HG02642 (cell line): ENCODE measurements around the gene GRM1.
A peak's percentile ranks its signal among the peaks of the same experiment; 100 is the strongest.
"Not testable (repeated sequence)": the region's sequence is repeated elsewhere in the genome, so short reads cannot be mapped to it uniquely, and the experiment has no call there.

Source experiments
- ATAC-seq: cut with Tn5 transposase; IDR thresholded peaks from one replicate; pipeline ENCODE4 v1.9.1; 2021; ENCODE audit warnings: mild to moderate bottlenecking; ENCODE audit not compliant: unreplicated experiment, poor library complexity

Gene GRM1

DNA sequence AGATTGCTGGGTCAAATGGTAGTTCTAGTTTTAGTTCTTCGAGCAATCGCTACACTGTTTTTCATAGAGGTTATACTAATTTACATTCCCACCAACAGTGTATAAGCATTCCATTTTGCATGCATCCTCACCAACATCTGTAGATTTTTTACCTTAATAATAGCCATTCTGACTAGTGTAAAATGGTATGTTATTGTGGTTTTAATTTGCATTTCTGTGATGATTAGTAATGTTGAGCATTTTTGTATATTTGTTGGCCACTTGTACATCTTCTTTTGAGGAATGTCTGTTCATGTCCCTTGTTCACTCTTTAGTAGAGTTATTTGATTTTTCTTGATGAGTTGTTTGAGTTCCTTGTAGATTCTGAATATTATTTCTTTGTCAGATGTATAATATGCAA, 236.2 kb downstream of the GRM1 start:
- no peak for ATAC-seq

DNA sequence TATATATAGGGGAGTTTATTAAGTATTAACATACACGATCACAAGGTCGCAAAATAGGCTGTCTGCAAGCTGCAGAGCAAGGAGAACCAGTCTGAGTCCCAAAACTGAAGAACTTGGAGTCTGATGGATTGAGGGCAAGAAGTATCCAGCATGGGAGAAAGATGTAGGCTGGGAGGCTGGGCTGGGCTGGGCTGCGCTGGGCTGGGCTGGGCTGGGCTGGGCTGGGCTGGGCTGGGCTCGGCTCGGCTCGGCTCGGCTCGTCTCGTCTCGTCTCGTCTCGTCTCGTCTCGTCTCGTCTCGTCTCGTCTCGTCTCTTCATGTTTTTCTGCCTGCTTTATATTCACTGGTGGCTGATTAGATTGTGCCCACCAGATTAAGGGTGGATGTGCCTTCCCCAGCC, 238.6 kb downstream of the GRM1 start:
- ATAC-seq = no peak

DNA sequence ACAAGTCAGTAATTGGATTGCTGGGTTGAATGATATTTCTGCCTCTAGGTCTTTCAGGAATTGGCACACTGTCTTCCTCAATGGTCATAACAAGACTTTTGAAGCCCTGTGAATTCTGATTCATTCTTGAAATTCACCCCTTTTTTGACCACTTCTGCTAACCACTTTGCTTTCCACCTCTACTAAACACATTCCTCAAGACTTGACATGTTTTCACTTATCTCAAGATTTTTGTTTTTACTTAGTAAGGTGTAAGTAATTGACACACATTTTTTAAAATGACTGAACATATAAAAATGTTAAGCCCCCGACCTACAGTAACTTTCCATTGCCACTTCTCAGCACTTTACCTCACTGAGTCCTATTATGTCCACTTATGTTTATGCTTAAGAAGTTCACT, 239.1 kb downstream of the GRM1 start:
- no peak for ATAC-seq

DNA sequence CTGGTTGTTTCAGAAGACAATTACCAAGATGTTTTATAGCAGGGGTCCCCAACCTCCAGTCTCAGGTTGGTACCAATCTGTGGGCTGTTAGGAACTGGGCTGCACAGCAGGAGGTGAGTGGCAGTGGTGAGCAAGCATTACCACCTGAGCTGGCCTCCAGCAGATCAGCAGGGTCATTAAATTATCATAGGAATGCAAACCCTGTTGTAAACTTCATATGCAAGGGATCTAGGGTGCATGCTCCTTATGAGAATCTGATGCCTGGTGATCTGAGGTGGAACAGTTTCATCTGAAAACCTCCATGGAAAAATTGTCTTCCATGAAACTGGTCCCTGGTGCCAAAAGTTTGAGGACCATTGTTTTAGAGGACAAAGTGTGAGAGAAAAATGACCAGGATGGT, 240.6 kb downstream of the GRM1 start:
- no peak for ATAC-seq

DNA sequence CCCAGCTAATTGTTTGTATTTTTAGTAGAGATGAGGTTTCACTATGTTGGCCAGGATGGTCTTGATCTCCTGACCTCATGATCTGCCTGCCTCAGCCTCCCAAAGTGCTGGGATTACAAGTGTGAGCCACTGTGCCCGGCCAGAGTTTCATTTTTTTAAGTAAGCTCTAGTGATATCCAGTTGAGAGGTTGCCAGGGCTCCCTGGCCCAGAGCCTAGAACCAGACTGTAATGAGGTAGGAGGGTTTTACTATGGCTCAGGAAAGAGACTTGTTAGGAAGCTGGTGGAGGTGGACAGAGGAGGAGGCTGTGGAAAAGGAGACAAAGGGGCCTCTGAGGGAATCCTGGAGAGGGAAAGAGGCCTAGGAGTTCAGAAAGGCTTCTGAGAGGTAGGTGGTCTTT, 242.3 kb downstream of the GRM1 start:
- ATAC-seq = not testable (repeated sequence)

DNA sequence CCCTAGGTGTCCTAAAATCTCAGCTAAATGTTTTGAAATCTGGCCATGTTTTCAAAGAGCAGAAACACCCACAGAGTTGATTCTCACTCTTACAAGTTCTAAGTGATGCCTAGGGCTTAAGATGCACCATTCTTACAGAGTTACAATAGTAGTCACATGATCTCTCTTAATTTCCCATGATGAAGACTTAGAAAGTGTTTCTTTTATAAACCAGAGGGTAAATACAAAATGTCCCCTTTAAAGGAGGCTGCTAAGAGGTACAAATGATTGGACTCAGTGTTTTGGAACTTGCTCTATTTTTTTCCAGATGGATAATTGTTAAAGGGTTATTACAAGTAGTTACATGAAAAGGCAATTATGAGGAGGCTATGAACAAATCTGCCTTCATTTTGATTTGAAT, 244.6 kb downstream of the GRM1 start:
- no peak for ATAC-seq

DNA sequence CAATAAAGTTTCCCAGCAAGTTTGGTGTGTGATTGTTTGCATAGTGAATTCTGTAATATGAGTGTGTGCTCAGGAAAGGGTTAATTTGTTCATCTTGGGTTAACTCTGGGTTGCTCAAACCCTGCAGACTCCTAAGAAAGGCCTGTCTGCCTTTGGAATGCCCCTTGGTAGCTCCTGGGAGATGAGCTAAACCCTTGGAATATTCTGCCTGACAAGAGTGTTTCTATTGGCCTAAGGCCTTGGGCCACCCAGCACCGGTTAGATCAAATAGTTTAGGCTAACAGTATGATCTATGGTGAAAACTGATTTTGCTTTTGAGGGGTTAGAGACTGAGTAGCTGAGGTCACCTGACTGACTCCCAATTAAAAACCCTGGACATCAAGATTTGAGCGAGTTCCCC, 248.3 kb downstream of the GRM1 start:
- no peak for ATAC-seq

DNA sequence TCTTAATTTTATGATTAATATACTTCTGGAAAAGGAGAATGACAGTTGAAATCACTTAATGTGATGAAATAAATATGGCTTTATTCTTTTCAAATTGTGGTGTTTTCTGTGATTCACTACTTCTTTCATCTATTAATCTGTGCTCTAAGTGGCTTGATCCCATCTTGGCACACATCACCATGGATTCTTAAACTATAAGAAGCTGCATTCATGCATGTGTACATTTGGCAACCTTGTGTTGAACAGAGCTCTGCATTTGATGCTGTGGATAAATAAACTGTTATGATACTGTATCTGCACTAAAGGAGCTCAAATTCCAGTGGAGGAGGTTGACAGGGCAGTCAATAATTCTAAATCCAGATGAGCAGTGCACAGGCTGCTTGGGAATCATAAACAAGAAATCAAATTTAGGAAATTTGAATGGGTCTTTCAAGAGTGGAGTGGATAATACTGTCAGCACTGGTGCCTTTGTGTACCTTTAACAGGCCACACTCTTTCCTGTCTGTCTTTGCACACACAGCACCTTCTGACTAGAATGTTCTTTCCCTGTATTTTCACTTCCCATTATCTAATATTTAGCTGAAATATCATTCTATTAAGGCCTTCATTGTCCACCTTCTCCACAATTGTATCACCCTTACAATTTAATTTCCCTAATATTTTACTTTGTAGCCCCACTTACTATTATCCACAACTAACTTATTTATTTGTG, 252.9 kb downstream of the GRM1 start:
- ATAC-seq = peak; percentile 59

DNA sequence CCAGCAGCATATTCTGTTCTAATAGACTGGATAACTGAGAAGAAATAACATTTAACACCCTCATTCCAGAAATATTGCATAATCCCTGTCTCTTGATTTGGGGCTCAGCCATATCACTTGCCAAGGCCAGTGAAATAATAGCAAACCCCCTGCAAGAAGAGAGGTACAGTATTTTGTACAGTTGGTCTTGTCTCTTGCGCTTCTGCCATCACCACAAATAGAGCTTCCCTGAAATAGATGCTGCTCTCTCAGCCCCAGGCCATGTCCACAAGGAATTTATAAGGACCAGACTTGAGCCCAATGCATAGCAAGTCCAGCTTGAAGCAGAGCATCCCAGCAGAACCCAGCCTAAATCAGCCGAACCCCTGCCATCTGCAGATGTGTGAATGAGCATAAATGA, 254.0 kb downstream of the GRM1 start:
- ATAC-seq = no peak

DNA sequence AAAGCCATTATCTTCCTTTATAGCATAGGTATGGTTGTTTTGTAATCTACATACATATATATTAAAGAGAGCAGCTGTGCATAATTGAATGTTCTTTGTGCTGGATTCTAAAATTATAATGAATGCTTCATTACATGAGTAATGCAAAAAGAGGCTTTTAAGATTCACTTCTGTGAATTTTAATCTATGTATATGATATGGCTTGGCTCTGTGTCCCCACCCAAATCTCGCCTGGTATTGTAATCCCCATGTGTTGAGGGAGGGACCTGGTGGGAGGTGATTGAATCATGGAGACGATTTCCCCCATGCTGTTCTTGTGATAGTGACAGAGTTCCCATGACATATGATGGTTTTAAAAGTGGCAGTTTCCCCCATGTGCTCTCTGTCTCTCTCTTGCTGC, 255.4 kb downstream of the GRM1 start:
- no peak for ATAC-seq

DNA sequence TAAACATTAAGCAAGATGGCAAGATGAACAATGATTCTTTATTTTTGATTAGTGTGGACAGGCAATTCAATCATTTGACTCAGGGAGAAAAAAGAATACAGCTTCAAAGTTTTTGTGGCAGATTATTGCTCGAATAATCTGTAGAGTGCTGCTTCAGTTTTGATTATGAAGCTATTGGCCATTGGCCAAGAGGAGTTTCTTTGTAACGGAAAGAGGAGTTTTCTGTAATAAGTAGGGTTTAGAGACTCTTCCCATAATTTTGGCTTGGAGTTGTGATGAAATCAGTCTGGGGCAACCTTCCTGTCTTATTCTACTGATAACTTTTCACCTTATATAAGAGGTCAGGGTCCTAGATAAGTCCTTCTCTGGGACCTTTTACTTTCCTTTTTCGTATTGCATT, 258.1 kb downstream of the GRM1 start:
- no peak for ATAC-seq

DNA sequence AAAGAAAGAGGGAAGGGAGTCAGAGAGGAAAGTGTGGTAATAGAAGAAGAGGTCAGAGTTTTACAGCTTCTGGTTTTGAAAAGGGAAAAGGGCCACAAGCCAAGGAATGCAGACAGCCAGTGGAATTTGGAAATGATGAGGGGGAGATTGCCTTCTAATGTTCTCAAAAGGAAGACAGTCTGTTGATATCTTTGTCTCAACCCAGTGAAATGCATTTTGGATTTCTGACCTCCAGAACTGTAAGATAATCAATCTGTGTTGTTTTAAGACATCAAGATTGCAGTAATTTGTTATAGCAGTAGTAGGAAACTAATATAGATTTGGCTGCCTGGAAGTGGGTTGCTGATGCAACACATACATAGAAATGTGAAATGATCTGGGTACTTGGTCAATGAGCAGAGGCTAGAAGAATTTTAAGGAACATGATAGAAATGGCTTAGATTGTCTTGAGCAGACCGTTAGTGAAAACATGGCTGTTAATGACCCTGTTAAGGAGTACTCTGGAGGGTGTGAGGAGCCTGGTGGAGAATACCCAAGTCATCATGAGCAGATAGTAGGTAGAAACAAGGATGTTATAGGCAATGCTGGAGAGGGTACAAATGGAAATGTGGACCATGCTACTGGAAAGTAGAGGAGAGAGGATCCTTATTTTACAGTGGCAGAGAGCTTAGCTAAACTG, 259.0 kb downstream of the GRM1 start:
- ATAC-seq = no peak

DNA sequence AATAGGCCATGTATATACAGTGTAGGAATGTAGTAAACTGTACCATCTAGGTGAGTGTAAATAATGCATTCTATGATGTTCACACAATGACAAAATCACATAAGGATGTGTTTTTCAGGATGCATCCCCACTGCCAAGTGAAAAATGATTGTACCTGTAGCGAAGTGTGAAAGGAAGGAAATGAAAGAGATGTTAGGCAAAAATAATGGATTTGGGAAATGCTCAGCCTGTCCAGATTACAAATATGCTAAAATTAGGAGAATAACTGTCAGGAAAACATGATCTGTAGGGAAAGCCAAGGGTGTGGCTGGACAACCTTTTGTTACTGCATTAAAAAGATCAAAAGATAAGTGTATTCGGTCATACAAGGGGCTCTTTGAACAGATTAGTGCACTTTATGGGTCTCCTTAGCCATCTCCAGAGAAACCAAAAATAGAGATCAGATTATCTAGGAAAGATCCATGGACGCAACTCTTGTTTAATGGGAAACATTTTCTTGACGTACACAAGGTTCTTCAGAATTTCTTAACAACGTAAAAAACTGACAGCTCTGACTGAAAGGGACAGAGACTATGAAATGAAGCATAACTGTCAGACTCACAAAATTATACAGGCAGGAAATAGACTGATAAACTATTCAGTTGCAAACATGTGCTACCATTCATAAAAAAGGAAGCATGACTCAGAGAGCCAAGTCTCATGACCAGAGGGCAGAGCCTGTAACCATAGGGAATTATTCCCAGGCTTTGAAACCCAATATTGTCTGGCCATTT, 261.1 kb downstream of the GRM1 start:
- no peak for ATAC-seq

DNA sequence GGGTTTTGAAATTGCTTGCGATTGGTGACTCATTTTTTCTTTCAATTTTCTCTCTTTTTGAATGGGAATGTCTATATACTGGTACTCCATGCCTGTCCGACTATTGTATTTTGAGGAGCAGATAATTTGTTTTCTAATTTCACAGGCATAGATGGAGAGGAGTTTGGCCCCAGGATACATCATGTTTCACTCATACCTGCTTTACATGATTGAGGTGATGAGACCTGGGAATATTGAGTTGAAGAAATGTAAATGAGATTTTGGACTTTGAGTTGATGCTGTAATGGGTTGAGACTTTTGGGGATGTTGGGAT, 261.7 kb downstream of the GRM1 start:
- ATAC-seq = no peak

DNA sequence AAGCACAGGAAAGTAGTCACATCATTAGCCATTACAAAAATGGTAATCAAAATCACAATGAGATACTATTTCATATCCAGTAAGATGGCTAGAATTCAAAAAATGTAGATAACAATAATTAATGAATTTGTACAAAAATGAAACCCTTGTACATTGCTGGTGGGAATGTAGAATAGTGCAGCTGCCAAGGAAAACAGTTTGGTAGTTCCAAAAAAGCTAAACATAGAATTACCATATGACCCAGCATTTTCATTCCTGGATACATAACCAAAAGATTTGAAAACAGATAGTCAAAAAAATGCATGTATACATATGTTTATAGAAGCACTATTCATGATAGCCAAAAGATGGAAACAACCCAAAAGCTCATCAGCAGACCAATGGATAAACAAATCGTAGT, 263.6 kb downstream of the GRM1 start:
- no peak for ATAC-seq

DNA sequence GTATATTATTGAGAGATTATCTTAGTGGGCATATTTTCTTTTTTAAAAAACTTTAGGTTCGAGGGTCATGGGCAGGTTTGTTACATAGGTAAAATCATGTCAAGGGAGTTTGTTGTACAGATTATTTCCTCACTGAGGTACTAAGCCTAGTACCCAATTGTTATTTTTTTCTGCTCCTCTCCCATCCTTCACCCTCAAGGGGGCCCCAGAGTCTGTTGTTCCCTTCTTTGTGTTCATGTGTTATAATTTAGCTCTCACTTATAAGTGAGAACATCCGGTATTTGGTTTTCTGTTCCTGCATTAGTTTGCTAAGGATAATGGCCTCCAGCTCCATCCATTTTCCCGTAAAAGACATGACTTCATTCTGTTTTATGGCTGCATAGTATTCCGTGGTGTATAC, 266.8 kb downstream of the GRM1 start:
- ATAC-seq = no peak

DNA sequence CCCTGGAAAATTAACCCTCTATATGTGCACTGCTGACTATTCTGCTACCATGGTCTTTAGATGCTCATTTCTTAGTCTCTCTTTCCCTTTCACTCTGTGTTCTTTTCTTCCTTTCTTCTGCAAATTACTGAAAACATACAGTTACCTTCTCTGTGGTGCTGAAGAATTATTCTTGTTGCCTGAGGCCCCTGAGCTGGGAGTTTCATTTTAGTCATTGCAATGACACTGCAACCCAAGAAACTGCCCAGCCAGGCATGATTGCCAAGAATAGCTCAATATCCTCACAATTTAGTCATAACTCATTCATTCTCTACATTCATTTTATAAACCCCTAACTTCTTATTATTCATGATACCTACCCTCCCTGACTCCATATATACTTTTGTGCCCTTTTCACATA, 269.0 kb downstream of the GRM1 start:
- no peak for ATAC-seq

DNA sequence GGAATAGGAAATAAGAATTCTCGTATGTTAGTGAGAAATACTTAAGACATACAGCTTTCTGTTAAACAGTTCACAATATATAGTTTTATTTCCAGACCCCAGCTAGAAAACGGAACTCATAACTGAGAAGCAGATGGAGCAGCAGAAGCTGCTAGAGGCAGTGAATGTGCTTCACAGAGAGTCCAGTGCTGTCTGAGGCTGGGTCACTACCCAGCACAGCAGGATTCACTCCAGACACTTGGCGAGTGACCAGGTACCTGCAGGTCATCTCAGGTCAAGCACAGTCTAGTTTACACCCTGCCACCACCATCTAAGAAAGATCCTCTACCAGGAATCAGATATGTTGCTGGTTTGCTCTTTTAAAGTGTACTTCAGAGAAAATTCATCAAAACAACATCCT, 271.7 kb downstream of the GRM1 start:
- no peak for ATAC-seq

DNA sequence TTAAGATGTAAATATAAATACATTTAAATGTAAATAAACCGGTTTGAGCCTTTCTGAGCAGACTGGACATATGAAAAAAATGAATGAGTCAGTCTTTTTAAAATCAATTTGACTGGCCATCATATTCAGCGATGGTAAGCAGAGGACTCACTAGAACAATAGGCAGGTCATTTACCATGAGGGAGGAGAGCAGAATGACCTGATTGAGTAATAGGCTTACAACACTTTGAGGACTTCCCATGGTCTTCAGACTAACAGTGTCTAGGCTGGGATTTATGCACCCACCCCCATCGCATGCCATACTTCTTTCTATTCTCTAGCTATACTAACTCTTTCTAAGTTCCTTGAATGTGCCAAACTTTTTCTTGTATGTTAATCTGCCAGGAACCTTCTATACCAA, 272.9 kb downstream of the GRM1 start:
- ATAC-seq = no peak

DNA sequence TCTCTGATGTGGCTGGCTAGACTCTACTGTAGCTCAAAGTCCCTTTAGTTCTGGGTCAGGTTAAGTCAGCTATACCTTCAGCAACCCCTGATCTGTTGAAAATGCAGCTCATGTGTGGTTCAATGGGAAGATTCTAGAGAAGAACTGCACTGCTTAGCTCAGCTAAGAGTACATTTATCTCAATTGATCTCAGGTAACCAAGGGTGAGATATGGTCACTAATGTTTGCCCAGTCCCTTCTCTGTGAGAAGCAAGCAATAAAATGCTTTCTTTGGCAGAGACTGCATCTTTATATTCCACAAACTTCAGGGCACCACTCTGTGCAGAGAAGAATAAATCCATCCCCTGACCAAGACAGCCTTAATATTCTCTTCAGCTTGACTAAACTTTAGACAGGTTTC, 274.1 kb downstream of the GRM1 start:
- no peak for ATAC-seq

DNA sequence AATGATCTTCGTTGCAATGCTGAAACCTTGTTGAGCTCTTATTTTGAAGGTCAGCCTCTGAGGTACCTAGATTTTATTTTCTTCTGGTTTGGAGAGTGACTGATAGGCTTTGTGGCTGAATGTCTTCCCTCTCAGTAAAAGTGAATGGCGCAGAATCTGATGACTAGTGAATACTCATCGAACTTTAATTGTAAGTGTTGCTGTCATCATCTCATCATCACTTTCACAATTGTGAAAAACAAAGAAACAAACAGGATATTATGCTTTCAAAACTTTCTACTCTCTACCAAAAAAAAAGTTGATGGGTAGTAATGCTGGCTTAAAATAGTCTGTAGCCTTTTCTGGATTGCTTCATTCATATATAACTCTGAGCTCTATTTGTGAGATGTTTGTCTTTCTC, 275.3 kb downstream of the GRM1 start:
- no peak for ATAC-seq

DNA sequence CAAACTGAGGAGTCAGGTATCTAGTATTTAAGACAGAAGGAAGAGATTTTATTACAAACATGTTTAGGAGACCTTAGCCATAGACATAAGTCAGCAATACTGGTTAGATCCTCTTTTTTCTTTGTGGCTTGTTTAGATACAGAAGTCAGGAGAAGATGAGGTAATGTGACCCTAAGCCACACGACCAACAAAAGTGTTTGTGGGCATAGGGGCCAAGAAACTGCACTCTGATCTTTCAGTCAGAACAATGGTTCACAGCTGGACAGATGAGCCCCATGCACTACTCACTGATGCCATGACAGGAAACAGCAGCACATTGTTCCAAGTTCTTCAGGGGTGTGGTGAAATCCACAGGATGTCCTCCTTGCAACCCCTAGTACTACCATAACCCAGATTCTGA, 276.2 kb downstream of the GRM1 start:
- ATAC-seq = no peak
